Mammary epithelial cell (primary cell): ENCODE data around the gene PSRC1.

Source experiments
- CTCF ChIP-seq, 2 donors: IDR thresholded peaks in 1 of 2; conservative IDR thresholded peaks in 1 of 2; 2 replicates each; pipeline ENCODE4 v1.5.1; 2011 to 2012; ENCODE audit warnings: inconsistent platforms in 2 of 2, low read length in 2 of 2, mild to moderate bottlenecking in 2 of 2, control low read depth in 1 of 2, low read depth in 1 of 2; ENCODE audit not compliant: insufficient read depth in 1 of 2; ENCODE audit errors: extremely low read depth in 1 of 2
- EZH2 ChIP-seq: IDR thresholded peaks from 2 replicates; pipeline ENCODE4 v1.6.1; 2012; ENCODE audit warnings: low read length, inconsistent platforms, borderline replicate concordance

GRCh38 chr1:109304226-109304920 lies 21.4 kb upstream of the PSRC1 start:
- TF ChIP-seq EZH2 (no peak), CTCF (conservative IDR thresholded peaks at IDR 0.05 in 1 of 2, IDR thresholded peaks at IDR 0.05 in 1 of 2; ENCODE audit: extremely low read depth in 1 of 2, insufficient read depth in 1 of 2, low read depth in 1 of 2, low read length in 2 of 2) (no peak)
